K562 (cell line): ENCODE data around the gene KCNK3. TPM values are rescaled to one million over a fixed set of nuclear protein-coding genes. Genes with fewer than 3 reads are reported as not detected.

Source experiments
- ATAC-seq: fragments of 200-7000 bp; cut with Tn5 transposase; 3 replicates; pipeline ENCODE4 v1.9.1; 2020; ENCODE audit warnings: moderate library complexity
- BruUV-seq: library from RNA; stranded (reverse); fragments of 400-500 nt; replicated peaks from 2 replicates; lab custom pipeline; 2021; lab: Mats Ljungman, UMichigan
- CTCF ChIA-PET: fragments of 300-600 bp; formaldehyde crosslinking; extraction: SDS; loops from one replicate; lab custom pipeline; 2021; ENCODE audit warnings: low intra/inter-chr PET ratio; lab: Yijun Ruan, JAX
- POLR2A ChIA-PET: fragments of 300-600, 350-650 bp; sonication (Branson Sonifier 250); formaldehyde crosslinking; extraction: SDS; loops from one replicate; lab custom pipeline; 2021; ENCODE audit warnings: antibody characterized with exemption, inconsistent platforms; lab: Yijun Ruan, JAX
- DNase-seq, 4 experiments: peaks; one replicate each; pipeline versions ENCODE4 v3.0.0 to v3.0.0-alpha.2; 2011 to 2018; ENCODE audit warnings: low spot score in 3 of 4, mixed read lengths in 3 of 4; ENCODE audit errors: extremely low read depth in 1 of 4
- FAIRE-seq: peaks from 2 replicates; lab custom pipeline; 2011; peaks lifted over from hg19 to GRCh38; lab: Jason Lieb, UNC
- H2AFZ ChIP-seq: 2 replicates; pipeline ENCODE4 v1.6.0; 2011; ENCODE audit warnings: low read depth, low read length, control low read depth, inconsistent platforms
- H3K27ac ChIP-seq: fragments of 200-600 bp; 3 replicates; pipeline ENCODE4 v1.8.0; 2011; ENCODE audit warnings: low read depth, mild to moderate bottlenecking, control low read depth, inconsistent platforms, low read length, moderate library complexity, mixed read lengths; ENCODE audit errors: extremely low read depth
- H3K27me3 ChIP-seq, 2 experiments: fragments of 300-600 bp in 1 of 2; 2 replicates in 1 of 2; 3 replicates in 1 of 2; pipeline versions ENCODE4 v1.6.0 to v1.8.0; 2011; ENCODE audit warnings: inconsistent platforms in 2 of 2, low read length in 2 of 2, mild to moderate bottlenecking in 1 of 2, mixed read lengths in 1 of 2, moderate library complexity in 1 of 2; ENCODE audit not compliant: control insufficient read depth in 2 of 2, insufficient read depth in 2 of 2
- H3K36me3 ChIP-seq: fragments of 300-600 bp; 3 replicates; pipeline ENCODE4 v1.8.0; 2011; ENCODE audit warnings: mild to moderate bottlenecking, low read length, inconsistent platforms; ENCODE audit not compliant: control insufficient read depth, insufficient read depth
- H3K4me1 ChIP-seq, 2 experiments: fragments of 200-600 bp in 1 of 2; replicated peaks in 1 of 2; 2 replicates in 1 of 2; 3 replicates in 1 of 2; pipeline versions ENCODE4 v1.5.1 to v1.8.0; 2011; ENCODE audit warnings: inconsistent platforms in 2 of 2, low read length in 2 of 2, mild to moderate bottlenecking in 1 of 2, mixed read lengths in 1 of 2, moderate library complexity in 1 of 2; ENCODE audit not compliant: control insufficient read depth in 2 of 2, insufficient read depth in 2 of 2
- H3K4me2 ChIP-seq: 2 replicates; pipeline ENCODE4 v1.6.1; 2011; ENCODE audit warnings: low read length, control low read depth, inconsistent platforms, mixed read lengths; ENCODE audit not compliant: insufficient read depth
- H3K4me3 ChIP-seq: fragments of 200-600 bp; sonication (generic), shearing (Covaris generic); 2 replicates; pipeline ENCODE4 v1.5.1; 2016; ENCODE audit warnings: control low read depth, inconsistent platforms
- H3K79me2 ChIP-seq: fragments of 200-600 bp; 3 replicates; pipeline ENCODE4 v1.8.0; 2011; ENCODE audit warnings: low read length, inconsistent platforms; ENCODE audit not compliant: control insufficient read depth, insufficient read depth
- H3K9ac ChIP-seq, 2 experiments: 2 replicates each; pipeline versions ENCODE4 v1.6.0 to v1.6.1; 2011; ENCODE audit warnings: low read depth in 2 of 2, low read length in 2 of 2, control low read depth in 1 of 2, inconsistent platforms in 1 of 2, mild to moderate bottlenecking in 1 of 2, mixed read lengths in 1 of 2; ENCODE audit not compliant: insufficient read depth in 1 of 2
- H3K9me1 ChIP-seq: one replicate; pipeline ENCODE4 v1.6.0; 2011; ENCODE audit warnings: inconsistent platforms, mild to moderate bottlenecking, low read length, moderate library complexity; ENCODE audit not compliant: control insufficient read depth, insufficient read depth
- H3K9me3 ChIP-seq: replicated peaks from 2 replicates; pipeline ENCODE4 v1.5.1; 2011; ENCODE audit warnings: low read depth, low read length, inconsistent platforms; ENCODE audit not compliant: control insufficient read depth, insufficient read depth
- H4K20me1 ChIP-seq: replicated peaks from 2 replicates; pipeline ENCODE4 v1.6.1; 2011; ENCODE audit warnings: low read length, inconsistent platforms, mixed read lengths; ENCODE audit not compliant: control insufficient read depth, insufficient read depth
- NR4A1 ChIP-seq, 2 experiments: fragments of 250-450 bp in 1 of 2; fragments of 450-650 bp in 1 of 2; sonication (Bioruptor Pico) in 1 of 2; IDR thresholded peaks; 2 replicates each; pipeline versions ENCODE4 v1.4.0 to v1.6.1; 2016 to 2020; ENCODE audit warnings: mild to moderate bottlenecking in 2 of 2, missing compliant biosample characterization in 1 of 2, missing genetic modification characterization in 1 of 2, moderate library complexity in 1 of 2
- POLR2AphosphoS5 ChIP-seq: IDR thresholded peaks from 2 replicates; pipeline ENCODE4 v1.6.1; 2011; ENCODE audit warnings: mild to moderate bottlenecking, low read depth, low read length, moderate library complexity; ENCODE audit not compliant: control insufficient read depth, insufficient read depth
- POLR2G ChIP-seq: fragments of 200-400 bp; formaldehyde crosslinking; IDR thresholded peaks from 2 replicates; pipeline ENCODE4 v1.6.1; 2017; ENCODE audit warnings: low read depth, mild to moderate bottlenecking, antibody characterized with exemption, low read length, moderate library complexity
- STAG1 ChIP-seq: sonication (generic); formaldehyde crosslinking; IDR thresholded peaks from 2 replicates; pipeline ENCODE4 v1.5.0; 2020; ENCODE audit warnings: missing genetic modification reagents, borderline replicate concordance
- ZFP30 ChIP-seq: fragments of 250-450 bp; sonication (Bioruptor Pico); IDR thresholded peaks from 2 replicates; pipeline ENCODE4 v1.8.0; 2022; ENCODE audit warnings: moderate library complexity, mild to moderate bottlenecking, inconsistent platforms, borderline replicate concordance
- ZNF354B ChIP-seq: fragments of 250-450 bp; sonication (Bioruptor Pico); IDR thresholded peaks from 2 replicates; pipeline ENCODE4 v1.4.0; 2020
- WGBS: fragments of 100-300 bp; shearing (Covaris generic); methylation state at CpG from one replicate; pipeline ENCODE4 v1.1.6; 2016; ENCODE audit warnings: low coverage, mixed read lengths; ENCODE audit not compliant: insufficient coverage; ENCODE audit errors: missing lambda C conversion rate; 5-methylcytosine and 5-hydroxymethylcytosine counted together
- in situ Hi-C: fragments of 300-500 bp; cut with MboI; formaldehyde crosslinking; loops from 4 replicates; pipeline ENCODE4 v1.15.0; 2018; ENCODE audit warnings: inconsistent platforms, mixed read lengths
- intact Hi-C: fragments of 100-400 bp; cut with micrococcal nuclease; formaldehyde crosslinking; loops from 2 replicates; pipeline ENCODE4 v1.14.2; 2022
- polyA plus RNA-seq, 8 experiments: library from polyadenylated mRNA; depleted of rRNA in 4 of 8; stranded (reverse) in 5 of 8; unstranded in 3 of 8; fragments of >200 nt; fragmentation: Nextera tagmentation in 2 of 8; fragmentation: Illumina TruSeq in 1 of 8; extraction: Ambion mirVana in 2 of 8; extraction: Trizol in 1 of 8; gene quantifications; 2 replicates each; pipeline versions ENCODE4 v1.2.1 to v1.2.3, GENCODE V29; 2011 to 2014; ENCODE audit warnings: inconsistent platforms in 1 of 8, missing spikeins in 1 of 8
- total RNA-seq, 7 experiments: library from RNA; depleted of rRNA in 6 of 7; stranded (reverse); fragments of >200 nt in 6 of 7; fragmentation: Illumina TruSeq in 2 of 7; extraction: Trizol in 2 of 7; gene quantifications; 2 replicates each; pipeline versions ENCODE4 v1.2.1 to v1.2.3, GENCODE V29; 2011 to 2021; ENCODE audit warnings: low replicate concordance in 1 of 7
- TF ChIP-seq, protein P1 (sequence below): fragments of 250-450 bp; sonication (Bioruptor Pico); IDR thresholded peaks from 2 replicates; pipeline ENCODE4 v1.8.0; 2022; ENCODE audit warnings: inconsistent platforms, mild to moderate bottlenecking, moderate library complexity, borderline replicate concordance
- TF ChIP-seq, protein P2 (sequence below): fragments of 250-450 bp; sonication (Bioruptor Pico); IDR thresholded peaks from 2 replicates; pipeline ENCODE4 v1.9.0; 2021; ENCODE audit warnings: mild to moderate bottlenecking, inconsistent platforms
- TF ChIP-seq, protein P3 (sequence below), 2 experiments: fragments of 450-650 bp; formaldehyde crosslinking in 1 of 2; IDR thresholded peaks; 2 replicates each; pipeline versions ENCODE4 v1.4.0 to v1.6.1; 2014 to 2020; ENCODE audit warnings: mild to moderate bottlenecking in 2 of 2, borderline replicate concordance in 1 of 2, low read depth in 1 of 2

The KCNK3 gene
- total and polyA plus RNA-seq, 9 of the 15 experiments (the other 6 are each of a cell fraction or from before 2014, with no cell fraction given): 0.01 to 0.20 (median 0.07) TPM; not detected in 5

DNA sequence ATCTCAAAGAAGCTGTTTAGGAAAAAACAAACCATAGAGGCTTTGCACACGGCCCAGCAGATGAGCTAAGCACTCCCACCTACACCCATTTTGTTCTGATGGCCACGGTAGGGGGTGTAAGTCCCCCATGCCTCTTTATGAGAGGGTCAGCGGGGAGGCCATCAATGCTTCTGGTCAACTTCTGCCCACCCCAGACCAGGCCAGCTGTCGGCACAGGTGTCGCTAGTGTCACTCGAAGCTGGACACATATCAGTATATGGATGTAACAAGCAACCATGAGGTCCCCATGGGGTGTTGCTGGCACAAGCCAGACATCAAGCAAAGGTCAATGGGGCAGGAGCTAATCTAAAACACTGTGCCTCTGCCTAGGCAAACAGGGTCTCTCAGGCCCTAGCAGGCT is 47.8 kb downstream of the KCNK3 start:
- in situ Hi-C loops (loop anchor here (5.0 kb wide), 1 partner anchor 138 kb away; no protein-coding TSS in a partner anchor), intact Hi-C loops (loop anchor here (5.0 to 10.0 kb wide), 2 partner anchors 58 to 236 kb away; no protein-coding TSS in a partner anchor)
- H2AFZ ChIP-seq: peak overlapping the region; percentile 14; the same call in 1 of the 2 replicates
- ATAC-seq: no peak
- H3K79me2 ChIP-seq: no peaks in the 10 kb centered on the region
- 49% methylated on average over 6 of the region's 6 CpGs for WGBS
- FAIRE-seq: no peak
- no peak overlapping the region for H3K27ac ChIP-seq
- H3K9me1 ChIP-seq: no peaks in the 10 kb centered on the region
- no peak overlapping the region for H3K4me3 ChIP-seq
- H3K9ac ChIP-seq: no peak overlapping the region
- POLR2A ChIA-PET: interaction anchor here (0.7 to 0.9 kb wide), 2 partner anchors 8 to 226 kb away, joined by 3 to 4 read pairs; no protein-coding TSS in a partner anchor
- no peaks in the 10 kb centered on the region for H3K9me3 ChIP-seq
- peaks cover 0 to 7% of the 10 kb centered on the region in 2 experiments; a peak in 2 of 5 replicates for H3K4me1 ChIP-seq
- no peaks in the 10 kb centered on the region for H4K20me1 ChIP-seq
- no peaks in the 10 kb centered on the region for H3K36me3 ChIP-seq
- no TSS peak for BruUV-seq
- no peak overlapping the region for H3K4me2 ChIP-seq
- DNase-seq: no peak
- CTCF ChIA-PET: no interaction called here
- 0 out of 5 replicates have a peak, but pooled peaks cover 0 to 5% of the 10 kb centered on the region in 2 experiments for H3K27me3 ChIP-seq
- TF ChIP-seq ZFP30 (CRISPR knock-in tag) (no peak), STAG1 (CRISPR knock-in tag) (no peak), POLR2G (no peak), ZNF354B (no peak), POLR2AphosphoS5 (no peak), NR4A1 (CRISPR knock-in tag; IDR thresholded peaks at IDR 0.05) (no peak), NR4A1 (tag; IDR thresholded peaks at IDR 0.05) (no peak)
- TF ChIP-seq, protein P1, sequence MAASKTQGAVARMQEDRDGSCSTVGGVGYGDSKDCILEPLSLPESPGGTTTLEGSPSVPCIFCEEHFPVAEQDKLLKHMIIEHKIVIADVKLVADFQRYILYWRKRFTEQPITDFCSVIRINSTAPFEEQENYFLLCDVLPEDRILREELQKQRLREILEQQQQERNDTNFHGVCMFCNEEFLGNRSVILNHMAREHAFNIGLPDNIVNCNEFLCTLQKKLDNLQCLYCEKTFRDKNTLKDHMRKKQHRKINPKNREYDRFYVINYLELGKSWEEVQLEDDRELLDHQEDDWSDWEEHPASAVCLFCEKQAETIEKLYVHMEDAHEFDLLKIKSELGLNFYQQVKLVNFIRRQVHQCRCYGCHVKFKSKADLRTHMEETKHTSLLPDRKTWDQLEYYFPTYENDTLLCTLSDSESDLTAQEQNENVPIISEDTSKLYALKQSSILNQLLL (CRISPR knock-in tag): no peak
- TF ChIP-seq, protein P2, sequence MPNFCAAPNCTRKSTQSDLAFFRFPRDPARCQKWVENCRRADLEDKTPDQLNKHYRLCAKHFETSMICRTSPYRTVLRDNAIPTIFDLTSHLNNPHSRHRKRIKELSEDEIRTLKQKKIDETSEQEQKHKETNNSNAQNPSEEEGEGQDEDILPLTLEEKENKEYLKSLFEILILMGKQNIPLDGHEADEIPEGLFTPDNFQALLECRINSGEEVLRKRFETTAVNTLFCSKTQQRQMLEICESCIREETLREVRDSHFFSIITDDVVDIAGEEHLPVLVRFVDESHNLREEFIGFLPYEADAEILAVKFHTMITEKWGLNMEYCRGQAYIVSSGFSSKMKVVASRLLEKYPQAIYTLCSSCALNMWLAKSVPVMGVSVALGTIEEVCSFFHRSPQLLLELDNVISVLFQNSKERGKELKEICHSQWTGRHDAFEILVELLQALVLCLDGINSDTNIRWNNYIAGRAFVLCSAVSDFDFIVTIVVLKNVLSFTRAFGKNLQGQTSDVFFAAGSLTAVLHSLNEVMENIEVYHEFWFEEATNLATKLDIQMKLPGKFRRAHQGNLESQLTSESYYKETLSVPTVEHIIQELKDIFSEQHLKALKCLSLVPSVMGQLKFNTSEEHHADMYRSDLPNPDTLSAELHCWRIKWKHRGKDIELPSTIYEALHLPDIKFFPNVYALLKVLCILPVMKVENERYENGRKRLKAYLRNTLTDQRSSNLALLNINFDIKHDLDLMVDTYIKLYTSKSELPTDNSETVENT: no peak
- TF ChIP-seq, protein P3, sequence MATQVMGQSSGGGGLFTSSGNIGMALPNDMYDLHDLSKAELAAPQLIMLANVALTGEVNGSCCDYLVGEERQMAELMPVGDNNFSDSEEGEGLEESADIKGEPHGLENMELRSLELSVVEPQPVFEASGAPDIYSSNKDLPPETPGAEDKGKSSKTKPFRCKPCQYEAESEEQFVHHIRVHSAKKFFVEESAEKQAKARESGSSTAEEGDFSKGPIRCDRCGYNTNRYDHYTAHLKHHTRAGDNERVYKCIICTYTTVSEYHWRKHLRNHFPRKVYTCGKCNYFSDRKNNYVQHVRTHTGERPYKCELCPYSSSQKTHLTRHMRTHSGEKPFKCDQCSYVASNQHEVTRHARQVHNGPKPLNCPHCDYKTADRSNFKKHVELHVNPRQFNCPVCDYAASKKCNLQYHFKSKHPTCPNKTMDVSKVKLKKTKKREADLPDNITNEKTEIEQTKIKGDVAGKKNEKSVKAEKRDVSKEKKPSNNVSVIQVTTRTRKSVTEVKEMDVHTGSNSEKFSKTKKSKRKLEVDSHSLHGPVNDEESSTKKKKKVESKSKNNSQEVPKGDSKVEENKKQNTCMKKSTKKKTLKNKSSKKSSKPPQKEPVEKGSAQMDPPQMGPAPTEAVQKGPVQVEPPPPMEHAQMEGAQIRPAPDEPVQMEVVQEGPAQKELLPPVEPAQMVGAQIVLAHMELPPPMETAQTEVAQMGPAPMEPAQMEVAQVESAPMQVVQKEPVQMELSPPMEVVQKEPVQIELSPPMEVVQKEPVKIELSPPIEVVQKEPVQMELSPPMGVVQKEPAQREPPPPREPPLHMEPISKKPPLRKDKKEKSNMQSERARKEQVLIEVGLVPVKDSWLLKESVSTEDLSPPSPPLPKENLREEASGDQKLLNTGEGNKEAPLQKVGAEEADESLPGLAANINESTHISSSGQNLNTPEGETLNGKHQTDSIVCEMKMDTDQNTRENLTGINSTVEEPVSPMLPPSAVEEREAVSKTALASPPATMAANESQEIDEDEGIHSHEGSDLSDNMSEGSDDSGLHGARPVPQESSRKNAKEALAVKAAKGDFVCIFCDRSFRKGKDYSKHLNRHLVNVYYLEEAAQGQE (IDR thresholded peaks at IDR 0.05; ENCODE audit: borderline replicate concordance): no peak
- TF ChIP-seq, protein P3 (CRISPR knock-in tag; IDR thresholded peaks at IDR 0.05; ENCODE audit: low read depth): no peak
